ENCODE measurements around the gene EID1. TPM values are rescaled to one million over a fixed set of nuclear protein-coding genes. Genes with fewer than 3 reads are reported as not detected.

Gene EID1
- total and polyA plus RNA-seq, 2 donors, result 182 to 225 TPM

Other genes starting within 250 kb of the EID1 start
- gene FBN1, start 232.4 kb upstream of the EID1 start, total RNA-seq, result 19.5 TPM
- 6.3 TPM for gene FBN1, start 232.4 kb upstream of the EID1 start, polyA plus RNA-seq
- gene CEP152, start 67.1 kb upstream of the EID1 start, total RNA-seq, result 9.1 TPM
- 3.0 TPM for gene CEP152, start 67.1 kb upstream of the EID1 start, polyA plus RNA-seq
- gene SHC4, start 85.8 kb downstream of the EID1 start, total RNA-seq, result 0.94 TPM
- 0.64 TPM for gene SHC4, start 85.8 kb downstream of the EID1 start, polyA plus RNA-seq
- gene SECISBP2L, start 168.3 kb downstream of the EID1 start, total RNA-seq, result 16.7 TPM
- 13.2 TPM for gene SECISBP2L, start 168.3 kb downstream of the EID1 start, polyA plus RNA-seq